Progenitor cell of endocrine pancreas (in vitro differentiated cells): ENCODE data around the gene EEPD1. TPM values are rescaled to one million over a fixed set of nuclear protein-coding genes. Genes with fewer than 3 reads are reported as not detected.

Experiments used
- DNase-seq: peaks from one replicate; pipeline ENCODE4 v3.0.0; 2021; ENCODE audit warnings: low spot score; ENCODE audit not compliant: unreplicated experiment
- H3K27ac Mint-ChIP-seq: 2 replicates; pipeline ENCODE4 v1.8.0; 2021; ENCODE audit warnings: mild to moderate bottlenecking, moderate library complexity, mixed read lengths
- H3K27me3 Mint-ChIP-seq: 2 replicates; pipeline ENCODE4 v1.8.0; 2021; ENCODE audit warnings: mixed read lengths
- H3K36me3 Mint-ChIP-seq: 2 replicates; pipeline ENCODE4 v1.8.0; 2022; ENCODE audit warnings: mixed read lengths; ENCODE audit not compliant: insufficient read depth
- H3K4me1 Mint-ChIP-seq: 2 replicates; pipeline ENCODE4 v1.8.0; 2021; ENCODE audit warnings: low read depth, mixed read lengths
- H3K4me3 Mint-ChIP-seq: 2 replicates; pipeline ENCODE4 v1.8.0; 2021; ENCODE audit warnings: low read depth, mild to moderate bottlenecking, moderate library complexity, mixed read lengths
- H3K9me3 Mint-ChIP-seq: 2 replicates; pipeline ENCODE4 v1.8.0; 2021; ENCODE audit warnings: low read depth, mixed read lengths
- total RNA-seq: library from RNA; stranded (reverse); gene quantifications from 2 replicates; pipeline ENCODE4 v1.2.1, GENCODE V29; 2021
- TF ChIP-seq, protein P1 (sequence below): fragments of 200-600 bp; sonication (generic); IDR thresholded peaks from one replicate; pipeline ENCODE4 v1.5.0; 2021; ENCODE audit warnings: antibody characterized with exemption, mild to moderate bottlenecking; ENCODE audit not compliant: unreplicated experiment

The EEPD1 gene
- total RNA-seq, 1 donor from 2014 or later: 10.6 TPM

DNA sequence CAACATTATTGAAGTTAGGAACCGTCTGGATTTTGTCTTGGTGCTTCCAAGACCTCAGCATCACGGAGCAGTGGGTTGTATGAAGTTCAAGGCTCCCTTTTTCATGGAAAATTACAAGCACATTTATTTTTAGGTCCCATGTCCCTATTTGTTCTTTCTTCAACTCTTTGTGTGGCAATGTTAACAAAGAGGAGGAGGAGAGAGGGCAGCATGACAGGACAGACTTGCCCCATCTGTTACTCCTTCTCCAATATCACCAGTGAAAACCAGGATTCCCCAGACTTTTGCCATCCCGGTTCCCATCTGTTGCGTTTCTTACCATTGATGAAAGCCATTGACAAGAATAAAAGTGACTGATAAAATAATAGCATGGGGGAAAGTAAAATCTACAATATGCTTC lies 28.6 kb downstream of the EEPD1 start:
- TF ChIP-seq, protein P1, sequence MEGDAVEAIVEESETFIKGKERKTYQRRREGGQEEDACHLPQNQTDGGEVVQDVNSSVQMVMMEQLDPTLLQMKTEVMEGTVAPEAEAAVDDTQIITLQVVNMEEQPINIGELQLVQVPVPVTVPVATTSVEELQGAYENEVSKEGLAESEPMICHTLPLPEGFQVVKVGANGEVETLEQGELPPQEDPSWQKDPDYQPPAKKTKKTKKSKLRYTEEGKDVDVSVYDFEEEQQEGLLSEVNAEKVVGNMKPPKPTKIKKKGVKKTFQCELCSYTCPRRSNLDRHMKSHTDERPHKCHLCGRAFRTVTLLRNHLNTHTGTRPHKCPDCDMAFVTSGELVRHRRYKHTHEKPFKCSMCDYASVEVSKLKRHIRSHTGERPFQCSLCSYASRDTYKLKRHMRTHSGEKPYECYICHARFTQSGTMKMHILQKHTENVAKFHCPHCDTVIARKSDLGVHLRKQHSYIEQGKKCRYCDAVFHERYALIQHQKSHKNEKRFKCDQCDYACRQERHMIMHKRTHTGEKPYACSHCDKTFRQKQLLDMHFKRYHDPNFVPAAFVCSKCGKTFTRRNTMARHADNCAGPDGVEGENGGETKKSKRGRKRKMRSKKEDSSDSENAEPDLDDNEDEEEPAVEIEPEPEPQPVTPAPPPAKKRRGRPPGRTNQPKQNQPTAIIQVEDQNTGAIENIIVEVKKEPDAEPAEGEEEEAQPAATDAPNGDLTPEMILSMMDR: no peak
- H3K36me3 Mint-ChIP-seq: no peaks in the 10 kb centered on the region
- no peak overlapping the region for H3K27ac Mint-ChIP-seq
- H3K27me3 Mint-ChIP-seq: no peaks in the 10 kb centered on the region
- no peak for DNase-seq
- no peak overlapping the region for H3K4me3 Mint-ChIP-seq
- no peaks in the 10 kb centered on the region for H3K9me3 Mint-ChIP-seq
- peaks cover 4% of the 10 kb centered on the region for H3K4me1 Mint-ChIP-seq

DNA sequence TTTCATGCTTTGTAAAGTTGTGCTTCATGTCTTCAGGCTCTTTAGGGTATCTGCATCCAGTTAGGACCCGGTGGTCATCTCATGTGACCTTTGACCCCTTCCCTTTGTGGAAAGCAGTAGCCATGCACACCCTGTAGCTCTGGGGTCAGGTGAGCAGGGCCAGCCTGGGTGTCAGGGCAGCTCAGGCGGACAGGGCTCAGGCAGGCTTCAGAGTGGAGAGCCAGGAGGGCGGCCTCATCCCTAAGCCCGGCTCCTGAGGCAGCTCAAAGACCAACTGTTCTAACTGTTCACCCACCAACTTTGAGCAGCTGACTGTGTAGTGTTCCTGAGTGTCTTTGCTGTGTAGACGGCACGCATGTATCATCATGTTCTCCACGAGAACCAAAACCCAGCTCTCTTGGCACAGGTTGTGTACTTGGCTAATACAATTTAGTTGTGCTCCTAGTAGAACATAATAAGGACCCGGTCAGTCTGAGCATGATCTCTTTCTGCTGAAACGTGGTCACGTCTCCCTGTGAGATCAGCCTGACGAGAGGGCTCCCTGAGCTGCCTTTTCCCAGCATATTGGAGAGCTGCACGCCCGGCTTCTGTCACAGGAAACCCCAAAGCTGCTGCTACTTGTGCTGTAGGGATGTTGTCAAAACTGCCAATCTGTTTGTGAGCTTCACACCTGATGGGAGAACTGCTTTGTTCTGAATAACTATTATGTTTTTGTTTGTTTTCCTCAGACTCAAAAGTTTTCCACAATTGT lies 30.0 kb downstream of the EEPD1 start:
- no peaks in the 10 kb centered on the region for H3K27me3 Mint-ChIP-seq
- H3K9me3 Mint-ChIP-seq: no peaks in the 10 kb centered on the region
- H3K4me3 Mint-ChIP-seq: no peak overlapping the region
- TF ChIP-seq, protein P1: no peak
- H3K27ac Mint-ChIP-seq: no peak overlapping the region
- no peaks in the 10 kb centered on the region for H3K36me3 Mint-ChIP-seq
- no peak for DNase-seq
- peaks cover 7% of the 10 kb centered on the region for H3K4me1 Mint-ChIP-seq

DNA sequence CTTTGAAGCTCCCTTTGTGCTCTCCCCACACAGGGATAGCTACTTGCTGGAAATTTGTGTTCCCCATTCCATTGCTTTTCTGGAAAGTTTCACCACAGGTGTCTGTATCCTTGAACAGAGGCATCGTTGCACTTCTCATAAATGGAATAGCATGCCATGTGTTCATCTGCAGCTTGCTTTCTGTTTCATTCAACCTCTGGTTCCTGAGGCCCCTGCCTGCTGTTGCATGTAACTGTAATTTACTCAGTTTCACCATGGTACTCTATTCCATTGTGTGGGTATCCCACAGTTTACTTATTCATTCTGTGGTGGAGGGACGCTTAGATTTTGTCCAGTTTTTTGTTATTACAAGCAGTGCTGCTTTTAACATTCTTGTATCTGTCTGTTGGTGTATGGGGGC lies 32.0 kb downstream of the EEPD1 start:
- no peak overlapping the region for H3K4me3 Mint-ChIP-seq
- H3K9me3 Mint-ChIP-seq: no peaks in the 10 kb centered on the region
- H3K27me3 Mint-ChIP-seq: no peaks in the 10 kb centered on the region
- H3K4me1 Mint-ChIP-seq: peaks cover 11% of the 10 kb centered on the region
- H3K27ac Mint-ChIP-seq: no peak overlapping the region
- no peak for DNase-seq
- no peaks in the 10 kb centered on the region for H3K36me3 Mint-ChIP-seq
- TF ChIP-seq, protein P1: no peak

DNA sequence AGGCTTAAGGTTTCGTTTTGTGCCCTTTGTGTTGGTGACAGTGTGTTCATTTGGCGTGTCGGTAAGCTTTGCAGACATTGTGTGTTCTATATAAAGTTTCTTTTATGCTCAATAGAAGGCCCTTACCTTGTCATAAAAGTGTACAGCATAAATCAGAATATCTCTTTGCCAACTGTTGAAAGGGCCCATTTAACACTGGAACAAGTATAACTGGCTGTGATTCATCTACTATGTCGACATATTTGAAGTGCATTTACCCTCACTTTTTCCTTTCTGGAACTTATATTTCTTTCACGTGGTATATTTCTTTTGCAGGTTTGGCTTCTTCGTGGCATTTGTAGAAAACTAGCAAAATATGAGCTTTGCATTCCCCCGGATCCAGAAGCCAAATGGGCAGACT lies 32.7 kb downstream of the EEPD1 start:
- DNase-seq: no peak
- Mint-ChIP-seq H3K9me3 (no peaks in the 10 kb centered on the region), H3K4me3 (no peak overlapping the region), H3K27ac (no peak overlapping the region), H3K27me3 (no peaks in the 10 kb centered on the region), H3K36me3 (no peaks in the 10 kb centered on the region), H3K4me1 (peaks cover 11% of the 10 kb centered on the region)
- TF ChIP-seq, protein P1: no peak

DNA sequence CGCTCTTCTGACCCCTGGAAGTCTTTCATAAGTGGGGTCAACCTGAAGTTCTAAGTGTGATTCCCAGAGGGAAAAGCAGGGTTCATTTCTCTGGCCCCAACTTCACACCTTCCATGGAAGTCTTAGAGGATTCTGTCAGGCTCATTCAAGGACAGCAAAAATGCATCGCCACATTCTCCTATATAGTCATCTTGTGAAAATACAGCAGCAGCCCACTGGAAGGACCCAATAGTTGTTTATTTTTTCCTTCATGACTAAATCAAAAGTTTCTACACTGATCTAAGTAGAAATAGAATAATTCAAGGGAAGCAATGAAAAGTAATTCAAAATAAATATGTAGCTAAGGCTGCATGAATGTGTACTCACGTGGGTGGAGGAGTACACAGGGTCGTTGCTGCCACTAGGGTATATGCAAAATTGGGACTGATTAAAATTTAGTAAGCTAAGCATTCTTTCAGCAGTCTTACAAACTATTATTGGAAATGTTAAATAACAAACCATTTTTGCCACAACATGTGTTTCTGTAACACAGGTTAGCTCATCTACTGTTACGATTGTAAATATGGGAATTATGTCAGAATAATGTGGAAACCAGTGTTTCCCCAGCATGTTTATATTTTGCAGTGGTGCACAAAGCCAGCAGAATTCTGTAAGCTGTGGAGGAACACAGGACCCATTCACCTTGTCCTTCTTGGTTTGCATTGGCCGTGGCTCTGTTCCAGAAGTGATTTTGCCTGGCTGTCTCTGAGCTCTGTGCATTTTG lies 33.5 kb downstream of the EEPD1 start:
- Mint-ChIP-seq H3K4me3 (no peak overlapping the region), H3K4me1 (peaks cover 13% of the 10 kb centered on the region), H3K36me3 (no peaks in the 10 kb centered on the region), H3K9me3 (no peaks in the 10 kb centered on the region), H3K27me3 (no peaks in the 10 kb centered on the region), H3K27ac (no peak overlapping the region)
- TF ChIP-seq, protein P1: no peak
- DNase-seq: no peak
